SK-N-SH treated with all-trans-retinoic acid at 6 μM for 48 hours (cell line): ENCODE measurements around the gene PRX.

Experiments
- ESRRG ChIP-seq: fragments of 250-450 bp; sonication (Bioruptor Pico); IDR thresholded peaks from 2 replicates; pipeline ENCODE4 v1.6.1; 2021; ENCODE audit warnings: mild to moderate bottlenecking
- ISL1 ChIP-seq: fragments of 250-450 bp; sonication (Bioruptor Pico); IDR thresholded peaks from 2 replicates; pipeline ENCODE4 v2.1.2; 2022; ENCODE audit warnings: mild to moderate bottlenecking, moderate library complexity
- OSR1 ChIP-seq: fragments of 250-450 bp; sonication (Bioruptor Pico); IDR thresholded peaks from 2 replicates; pipeline ENCODE4 v1.8.0; 2022; ENCODE audit warnings: moderate library complexity, mild to moderate bottlenecking, inconsistent platforms
- RARB ChIP-seq: fragments of 250-450 bp; sonication (Bioruptor Pico); IDR thresholded peaks from 2 replicates; pipeline ENCODE4 v1.8.0; 2021; ENCODE audit warnings: mild to moderate bottlenecking, moderate library complexity
- ZFP3 ChIP-seq: fragments of 250-450 bp; sonication (Bioruptor Pico); IDR thresholded peaks from 2 replicates; pipeline ENCODE4 v1.5.0; 2020; ENCODE audit warnings: mild to moderate bottlenecking, moderate library complexity
- ZFP30 ChIP-seq: fragments of 450-650 bp; formaldehyde crosslinking; IDR thresholded peaks from 2 replicates; pipeline ENCODE4 v1.5.0; 2022; ENCODE audit warnings: mild to moderate bottlenecking, moderate library complexity
- ZNF70 ChIP-seq: fragments of 450-650 bp; formaldehyde crosslinking; IDR thresholded peaks from 2 replicates; pipeline ENCODE4 v1.5.0; 2020; ENCODE audit warnings: mild to moderate bottlenecking, moderate library complexity
- TF ChIP-seq, protein P1 (sequence below): fragments of 250-450 bp; sonication (Bioruptor Pico); IDR thresholded peaks from 2 replicates; pipeline ENCODE4 v1.8.0; 2021; ENCODE audit warnings: low read depth, mild to moderate bottlenecking, moderate library complexity, borderline replicate concordance
- TF ChIP-seq, protein P2 (sequence below): fragments of 250-450 bp; sonication (Bioruptor Pico); IDR thresholded peaks from 2 replicates; pipeline ENCODE4 v1.5.1; 2020; ENCODE audit warnings: low read depth, mild to moderate bottlenecking, moderate library complexity
- TF ChIP-seq, protein P3 (sequence below): fragments of 250-450 bp; sonication (Bioruptor Pico); IDR thresholded peaks from 2 replicates; pipeline ENCODE4 v1.8.0; 2020; ENCODE audit warnings: mild to moderate bottlenecking, moderate library complexity, borderline replicate concordance

DNA sequence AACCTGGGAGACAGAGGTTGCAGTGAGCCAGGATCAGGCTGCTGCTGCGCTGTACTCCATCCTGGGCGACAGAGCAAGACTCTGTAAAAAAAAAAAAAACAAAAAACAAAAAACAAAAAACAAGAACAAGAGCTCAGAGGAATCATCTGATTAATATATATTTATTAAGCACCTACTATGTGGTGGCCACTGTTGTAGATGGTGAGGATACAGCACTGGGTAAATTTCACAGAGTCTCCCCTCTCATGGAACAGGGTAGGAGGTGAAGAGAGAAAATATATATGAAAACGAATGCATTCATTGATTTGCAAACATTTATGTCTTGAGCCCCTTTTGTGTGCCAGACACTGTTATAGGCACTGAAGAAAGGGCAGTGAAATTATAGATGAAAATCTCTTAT is 18.5 kb upstream of the PRX start:
- TF ChIP-seq ESRRG (CRISPR knock-in tag) (no peak), RARB (CRISPR knock-in tag) (no peak), ISL1 (CRISPR knock-in tag) (no peak), OSR1 (CRISPR knock-in tag) (no peak), ZFP3 (no peak), ZNF70 (no peak), ZFP30 (CRISPR knock-in tag) (no peak)
- TF ChIP-seq, protein P1, sequence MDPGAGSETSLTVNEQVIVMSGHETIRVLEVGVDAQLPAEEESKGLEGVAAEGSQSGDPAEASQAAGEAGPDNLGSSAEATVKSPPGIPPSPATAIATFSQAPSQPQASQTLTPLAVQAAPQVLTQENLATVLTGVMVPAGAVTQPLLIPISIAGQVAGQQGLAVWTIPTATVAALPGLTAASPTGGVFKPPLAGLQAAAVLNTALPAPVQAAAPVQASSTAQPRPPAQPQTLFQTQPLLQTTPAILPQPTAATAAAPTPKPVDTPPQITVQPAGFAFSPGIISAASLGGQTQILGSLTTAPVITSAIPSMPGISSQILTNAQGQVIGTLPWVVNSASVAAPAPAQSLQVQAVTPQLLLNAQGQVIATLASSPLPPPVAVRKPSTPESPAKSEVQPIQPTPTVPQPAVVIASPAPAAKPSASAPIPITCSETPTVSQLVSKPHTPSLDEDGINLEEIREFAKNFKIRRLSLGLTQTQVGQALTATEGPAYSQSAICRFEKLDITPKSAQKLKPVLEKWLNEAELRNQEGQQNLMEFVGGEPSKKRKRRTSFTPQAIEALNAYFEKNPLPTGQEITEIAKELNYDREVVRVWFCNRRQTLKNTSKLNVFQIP (CRISPR knock-in tag) = no peak
- TF ChIP-seq, protein P2, sequence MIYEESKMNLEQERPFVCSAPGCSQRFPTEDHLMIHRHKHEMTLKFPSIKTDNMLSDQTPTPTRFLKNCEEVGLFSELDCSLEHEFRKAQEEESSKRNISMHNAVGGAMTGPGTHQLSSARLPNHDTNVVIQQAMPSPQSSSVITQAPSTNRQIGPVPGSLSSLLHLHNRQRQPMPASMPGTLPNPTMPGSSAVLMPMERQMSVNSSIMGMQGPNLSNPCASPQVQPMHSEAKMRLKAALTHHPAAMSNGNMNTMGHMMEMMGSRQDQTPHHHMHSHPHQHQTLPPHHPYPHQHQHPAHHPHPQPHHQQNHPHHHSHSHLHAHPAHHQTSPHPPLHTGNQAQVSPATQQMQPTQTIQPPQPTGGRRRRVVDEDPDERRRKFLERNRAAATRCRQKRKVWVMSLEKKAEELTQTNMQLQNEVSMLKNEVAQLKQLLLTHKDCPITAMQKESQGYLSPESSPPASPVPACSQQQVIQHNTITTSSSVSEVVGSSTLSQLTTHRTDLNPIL = no peak
- TF ChIP-seq, protein P3, sequence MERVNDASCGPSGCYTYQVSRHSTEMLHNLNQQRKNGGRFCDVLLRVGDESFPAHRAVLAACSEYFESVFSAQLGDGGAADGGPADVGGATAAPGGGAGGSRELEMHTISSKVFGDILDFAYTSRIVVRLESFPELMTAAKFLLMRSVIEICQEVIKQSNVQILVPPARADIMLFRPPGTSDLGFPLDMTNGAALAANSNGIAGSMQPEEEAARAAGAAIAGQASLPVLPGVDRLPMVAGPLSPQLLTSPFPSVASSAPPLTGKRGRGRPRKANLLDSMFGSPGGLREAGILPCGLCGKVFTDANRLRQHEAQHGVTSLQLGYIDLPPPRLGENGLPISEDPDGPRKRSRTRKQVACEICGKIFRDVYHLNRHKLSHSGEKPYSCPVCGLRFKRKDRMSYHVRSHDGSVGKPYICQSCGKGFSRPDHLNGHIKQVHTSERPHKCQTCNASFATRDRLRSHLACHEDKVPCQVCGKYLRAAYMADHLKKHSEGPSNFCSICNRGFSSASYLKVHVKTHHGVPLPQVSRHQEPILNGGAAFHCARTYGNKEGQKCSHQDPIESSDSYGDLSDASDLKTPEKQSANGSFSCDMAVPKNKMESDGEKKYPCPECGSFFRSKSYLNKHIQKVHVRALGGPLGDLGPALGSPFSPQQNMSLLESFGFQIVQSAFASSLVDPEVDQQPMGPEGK (CRISPR knock-in tag) = no peak
